Lower lobe of right lung (tissue), 2 donors: ENCODE measurements around the gene C14orf119. TPM values are rescaled to one million over a fixed set of nuclear protein-coding genes. Genes with fewer than 3 reads are reported as not detected.

Source experiments
- ATAC-seq, 2 donors: fragments of 200-7000 bp; cut with Tn5 transposase; one replicate each; pipeline ENCODE4 v1.9.1; 2020 to 2022; ENCODE audit warnings: mild to moderate bottlenecking in 2 of 2, moderate library complexity in 2 of 2
- DNase-seq: peaks from one replicate; pipeline ENCODE4 v3.0.0-alpha.2; 2020
- H3K27ac ChIP-seq: fragments of 200-600 bp; one replicate; pipeline ENCODE4 v1.8.0; 2022
- H3K27me3 ChIP-seq: fragments of 200-600 bp; one replicate; pipeline ENCODE4 v1.8.0; 2022; ENCODE audit warnings: low read depth
- H3K36me3 ChIP-seq: fragments of 200-600 bp; one replicate; pipeline ENCODE4 v1.8.0; 2022; ENCODE audit warnings: mild to moderate bottlenecking
- H3K4me1 ChIP-seq: fragments of 200-600 bp; one replicate; pipeline ENCODE4 v1.8.0; 2022
- H3K4me3 ChIP-seq: fragments of 200-600 bp; one replicate; pipeline ENCODE4 v1.8.0; 2022; ENCODE audit warnings: mild to moderate bottlenecking
- H3K9me3 ChIP-seq: fragments of 200-600 bp; one replicate; pipeline ENCODE4 v1.8.0; 2022
- CTCF ChIP-seq: fragments of 200-600 bp; IDR thresholded peaks from one replicate; pipeline ENCODE4 v1.8.0; 2022; ENCODE audit warnings: antibody characterized with exemption, mild to moderate bottlenecking
- intact Hi-C: fragments of 100-400 bp; cut with DNase I; formaldehyde crosslinking; loops from one replicate; pipeline ENCODE4 v1.11.0; 2022
- total RNA-seq: library from RNA; stranded (reverse); fragmentation: NEBNext Ultra II Directional; extraction: Animal tissue kit (Norgen Biotek cat#: 25700); gene quantifications from one replicate; pipeline ENCODE4 v1.2.1, GENCODE V29; 2021
- donor health status: DM: no; HTN: yes; CAD: no; lungs with severe emphysema.

C14orf119 gene
- total RNA-seq, 1 donor from 2014 or later = 53.3 TPM

GRCh38 chr14:23128969-23129758 lies 33.9 kb downstream of the C14orf119 start:
- H3K4me1 ChIP-seq = no peaks in the 10 kb centered on the region
- H3K36me3 ChIP-seq = peaks cover 28% of the 10 kb centered on the region
- DNase-seq (no peak), ATAC-seq (no peak)
- no peak overlapping the region for H3K4me3 ChIP-seq
- no peak overlapping the region for H3K27ac ChIP-seq
- TF ChIP-seq CTCF = no peak
- no peaks in the 10 kb centered on the region for H3K27me3 ChIP-seq
- H3K9me3 ChIP-seq = no peaks in the 10 kb centered on the region
- intact Hi-C loops = no loop called here

GRCh38 chr14:23129759-23130316 lies 34.5 kb downstream of the C14orf119 start:
- intact Hi-C loops = no loop called here
- no peaks in the 10 kb centered on the region for H3K27me3 ChIP-seq
- H3K9me3 ChIP-seq = no peaks in the 10 kb centered on the region
- no peak for TF ChIP-seq CTCF
- no peak for ATAC-seq
- no peak for DNase-seq
- H3K4me3 ChIP-seq = no peak overlapping the region
- H3K27ac ChIP-seq = no peak overlapping the region
- no peaks in the 10 kb centered on the region for H3K4me1 ChIP-seq
- H3K36me3 ChIP-seq = peaks cover 28% of the 10 kb centered on the region

- H3K27me3 ChIP-seq = no peaks in the 10 kb centered on the region
- no peak overlapping the region for H3K4me3 ChIP-seq
- H3K4me1 ChIP-seq = no peaks in the 10 kb centered on the region
- H3K27ac ChIP-seq = no peak overlapping the region
- no peak for TF ChIP-seq CTCF
- H3K36me3 ChIP-seq = peaks cover 28% of the 10 kb centered on the region
- intact Hi-C loops = no loop called here
- peak; percentile 64 for DNase-seq
- no peaks in the 10 kb centered on the region for H3K9me3 ChIP-seq
- peak in 1 of 2 donors; percentile 48 for ATAC-seq
These were observed 35.6 kb downstream of the C14orf119 start for GRCh38 chr14:23130871-23131270.

GRCh38 chr14:23131482-23131881 lies 36.2 kb downstream of the C14orf119 start:
- DNase-seq = no peak
- TF ChIP-seq CTCF = no peak

GRCh38 chr14:23132970-23133369 lies 37.7 kb downstream of the C14orf119 start:
- intact Hi-C loops = no loop called here

More at GRCh38 chr14:23131482-23131881, 36.2 kb downstream of the C14orf119 start:
- no peak overlapping the region for H3K4me3 ChIP-seq
- intact Hi-C loops = no loop called here
- no peak for ATAC-seq
- H3K36me3 ChIP-seq = peaks cover 28% of the 10 kb centered on the region
- no peaks in the 10 kb centered on the region for H3K9me3 ChIP-seq
- H3K27ac ChIP-seq = no peak overlapping the region
- H3K4me1 ChIP-seq = no peaks in the 10 kb centered on the region
- no peaks in the 10 kb centered on the region for H3K27me3 ChIP-seq

More at GRCh38 chr14:23132970-23133369, 37.7 kb downstream of the C14orf119 start:
- Histone ChIP-seq H3K9me3 (no peaks in the 10 kb centered on the region), H3K4me3 (no peak overlapping the region), H3K27ac (no peak overlapping the region), H3K36me3 (peaks cover 25% of the 10 kb centered on the region), H3K27me3 (no peaks in the 10 kb centered on the region), H3K4me1 (no peaks in the 10 kb centered on the region)
- DNase-seq = no peak
- no peak for TF ChIP-seq CTCF
- ATAC-seq = no peak
